Fibroblast of pulmonary artery (primary cell): ENCODE measurements around the gene GOLGA8H.
"Not testable (repeated sequence)": the region's sequence is repeated elsewhere in the genome, so short reads cannot be mapped to it uniquely, and the experiment has no call there.

ENCODE experiments used
- DNase-seq: peaks from one replicate; pipeline ENCODE4 v3.0.0-alpha.2; 2010; ENCODE audit warnings: low read depth
- H3K4me3 ChIP-seq: replicated peaks from 2 replicates; pipeline ENCODE4 v1.5.1; 2011; ENCODE audit warnings: low read depth, mild to moderate bottlenecking, control low read depth, low read length, moderate library complexity
- TF ChIP-seq, protein P1 (sequence below): IDR thresholded peaks from 2 replicates; pipeline ENCODE4 v1.5.1; 2011; ENCODE audit warnings: mild to moderate bottlenecking, control low read depth, low read length, inconsistent platforms; ENCODE audit errors: missing control alignments

The GOLGA8H gene, protein sequence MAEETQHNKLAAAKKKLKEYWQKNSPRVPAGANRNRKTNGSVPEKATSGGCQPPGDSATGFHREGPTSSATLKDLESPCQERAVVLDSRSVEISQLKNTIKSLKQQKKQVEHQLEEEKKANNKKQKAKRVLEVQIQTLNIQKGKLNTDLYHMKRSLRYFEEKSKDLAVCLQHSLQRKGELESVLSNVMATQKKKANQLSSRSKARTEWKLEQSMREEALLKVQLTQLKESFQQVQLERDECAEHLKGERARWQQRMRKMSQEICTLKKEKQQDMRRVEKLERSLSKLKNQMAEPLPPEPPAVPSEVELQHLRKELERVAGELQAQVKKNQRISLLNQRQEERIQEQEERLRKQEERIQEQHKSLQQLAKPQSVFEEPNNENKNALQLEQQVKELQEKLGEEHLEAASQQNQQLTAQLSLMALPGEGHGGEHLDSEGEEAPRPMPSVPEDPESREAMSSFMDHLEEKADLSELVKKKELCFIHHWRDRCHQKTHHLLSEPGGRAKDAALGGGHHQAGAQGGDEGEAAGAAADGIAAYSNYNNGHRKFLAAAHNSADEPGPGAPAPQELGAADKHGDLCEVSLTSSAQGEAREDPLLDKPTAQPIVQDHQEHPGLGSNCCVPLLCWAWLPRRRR

DNA sequence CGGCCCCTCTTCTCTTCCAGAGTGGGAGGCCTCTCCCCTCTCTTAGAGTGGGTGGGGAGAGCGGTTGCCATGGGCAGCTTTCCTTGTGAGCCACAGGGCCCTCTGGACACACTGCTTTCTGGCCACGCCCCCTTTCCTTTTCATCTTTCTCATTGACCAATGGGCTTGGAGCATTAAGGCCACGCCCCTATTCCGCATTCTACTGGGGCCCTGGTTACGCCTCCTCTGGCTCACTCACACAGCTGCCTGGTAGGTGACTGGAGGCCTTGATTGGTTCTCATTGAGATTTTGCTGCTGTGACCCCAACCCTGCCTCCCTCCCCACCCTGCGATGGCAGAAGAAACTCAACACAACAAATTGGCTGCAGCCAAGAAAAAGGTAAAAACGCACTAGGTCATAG, at the start of gene GOLGA8H:
Gene GOLGA8H, plus strand, starts transcription at position 233 of the 400 bp plus-strand sequence. Its CDS starts 98 bp downstream, at position 331.
- not testable (repeated sequence) for DNase-seq, H3K4me3 ChIP-seq

DNA sequence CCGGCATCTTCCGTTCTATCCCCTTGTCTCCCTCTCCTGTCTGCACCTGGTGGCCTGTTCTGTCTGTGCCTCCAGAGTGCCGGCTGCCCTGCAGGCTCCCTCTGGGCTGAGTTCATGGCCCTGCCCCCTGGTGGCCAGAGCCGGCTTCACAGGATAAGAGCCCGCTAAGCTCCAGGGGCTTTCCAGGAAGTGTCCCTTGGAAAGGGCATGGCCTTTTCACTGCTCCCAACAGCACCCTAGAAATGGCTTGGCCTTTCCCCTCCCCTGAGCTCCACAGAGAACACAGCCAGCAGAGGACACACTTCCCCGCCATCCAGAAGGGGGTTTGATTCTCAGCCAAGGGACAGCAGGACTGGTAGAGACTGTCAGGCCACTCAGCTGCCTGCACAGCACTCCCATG, 36.9 kb upstream of the GOLGA8H start:
- H3K4me3 ChIP-seq, DNase-seq: not testable (repeated sequence)

DNA sequence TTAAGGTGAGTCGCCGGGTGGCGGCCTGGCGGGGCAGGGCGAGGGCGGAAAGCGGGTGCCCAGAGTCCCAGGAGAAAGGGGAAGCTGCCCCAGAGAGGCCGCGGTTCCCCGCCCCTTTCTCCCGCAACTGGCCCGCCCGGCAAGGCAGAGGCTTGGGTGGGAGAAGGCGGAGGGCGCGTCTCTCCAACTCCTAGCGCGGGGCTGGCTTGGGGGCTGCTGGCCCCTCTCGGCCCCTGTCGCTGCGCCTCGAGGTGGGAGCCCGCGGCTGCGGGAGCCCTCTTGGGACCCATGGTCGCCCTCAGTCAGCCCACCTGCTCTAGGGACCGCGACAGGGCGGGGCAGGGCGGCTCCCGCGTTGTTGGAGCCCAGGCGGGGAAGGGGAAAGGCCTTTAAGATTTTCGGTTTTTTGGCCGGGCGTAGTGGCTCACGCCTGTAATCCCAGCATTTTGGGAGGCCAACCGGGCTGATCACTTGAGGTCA, 30.8 kb upstream of the GOLGA8H start:
- DNase-seq: not testable (repeated sequence)
- H3K4me3 ChIP-seq: peak overlapping the region; percentile 27

DNA sequence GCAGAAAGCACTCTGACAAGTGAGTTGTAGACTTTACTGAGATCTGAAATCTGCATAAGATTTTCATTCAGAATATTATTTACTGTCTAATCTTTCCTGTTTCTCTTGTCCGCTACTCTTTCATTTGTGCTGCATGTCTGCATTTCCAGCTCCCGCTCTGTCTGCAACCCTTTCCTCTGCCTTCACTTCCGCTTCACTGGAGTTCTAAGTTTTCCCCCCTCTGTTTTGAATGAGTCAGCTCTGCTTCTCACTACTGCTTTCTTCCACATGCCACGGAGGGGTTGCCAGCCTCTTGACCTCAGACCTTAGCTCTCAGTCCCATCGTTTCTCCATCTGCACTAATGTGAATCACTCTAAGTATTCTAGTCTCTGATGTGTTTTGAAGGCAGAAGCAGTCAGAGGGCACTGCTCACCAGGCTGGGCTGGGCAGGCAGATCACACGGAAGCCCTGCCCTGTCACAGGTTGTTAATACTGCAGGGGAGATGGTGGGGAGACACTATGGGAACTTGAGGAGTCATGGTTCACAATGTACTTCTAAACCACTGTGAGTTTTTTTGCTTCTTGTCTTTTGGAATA, 24.3 kb upstream of the GOLGA8H start:
- not testable (repeated sequence) for DNase-seq, H3K4me3 ChIP-seq

DNA sequence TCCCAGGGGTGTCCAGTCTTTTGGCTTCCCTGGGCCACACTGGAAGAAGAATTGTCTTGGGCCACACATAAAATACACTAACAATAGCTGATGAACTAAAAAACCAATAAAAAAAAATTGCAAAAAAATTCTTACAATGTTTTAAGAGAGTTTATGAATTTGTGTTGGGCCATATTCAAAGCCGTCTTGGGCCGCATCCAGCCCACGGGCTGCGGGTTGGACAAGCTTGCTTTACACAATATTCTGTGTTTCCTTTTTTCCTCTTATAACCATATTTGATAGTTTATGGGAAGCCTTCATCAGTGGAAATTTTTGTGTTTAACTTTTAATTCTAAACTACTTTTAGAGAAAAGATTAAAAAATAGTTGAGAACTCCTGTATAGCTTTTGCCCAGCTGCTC, 23.1 kb upstream of the GOLGA8H start:
- not testable (repeated sequence) for H3K4me3 ChIP-seq, DNase-seq

DNA sequence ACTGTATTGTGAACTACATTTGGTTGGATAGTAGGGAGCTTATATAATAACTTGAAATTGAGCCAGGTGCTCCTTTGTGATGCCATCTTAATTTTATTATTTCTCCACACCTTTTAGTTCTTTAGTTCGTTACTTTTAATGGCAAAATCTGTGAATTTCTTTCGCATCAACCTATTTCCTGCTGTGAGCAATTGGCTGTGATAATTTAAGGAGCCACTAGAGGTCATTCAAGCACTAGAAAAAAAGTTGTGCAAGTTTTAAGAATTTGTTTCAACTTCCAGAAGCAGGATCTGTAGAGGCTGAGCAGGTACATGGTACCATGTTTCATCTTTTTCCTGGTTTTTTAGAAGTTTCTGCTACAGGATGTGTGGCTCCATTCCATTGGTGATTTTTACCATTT, 4.9 kb upstream of the GOLGA8H start:
- not testable (repeated sequence) for H3K4me3 ChIP-seq, DNase-seq

DNA sequence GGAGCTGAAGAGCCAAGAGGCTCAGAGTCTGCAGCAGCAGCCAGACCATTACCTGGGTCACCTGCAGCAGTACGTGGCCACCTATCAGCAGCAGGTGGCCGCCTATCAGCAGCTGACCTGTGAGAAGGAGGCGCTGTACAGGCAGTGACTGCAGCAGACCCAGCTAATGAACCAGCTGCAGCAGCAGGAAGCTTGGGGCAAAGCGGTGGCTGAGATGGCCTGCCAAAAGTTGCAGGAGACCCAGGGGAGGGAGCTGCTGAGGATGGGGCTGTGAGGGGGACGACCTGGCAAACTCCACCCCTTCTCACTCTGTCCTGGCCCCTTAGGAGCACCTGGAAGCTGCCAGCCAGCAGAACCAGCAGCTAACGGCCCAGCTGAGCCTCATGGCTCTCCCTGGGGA, 8.4 kb downstream of the GOLGA8H start:
- H3K4me3 ChIP-seq, DNase-seq: not testable (repeated sequence)

DNA sequence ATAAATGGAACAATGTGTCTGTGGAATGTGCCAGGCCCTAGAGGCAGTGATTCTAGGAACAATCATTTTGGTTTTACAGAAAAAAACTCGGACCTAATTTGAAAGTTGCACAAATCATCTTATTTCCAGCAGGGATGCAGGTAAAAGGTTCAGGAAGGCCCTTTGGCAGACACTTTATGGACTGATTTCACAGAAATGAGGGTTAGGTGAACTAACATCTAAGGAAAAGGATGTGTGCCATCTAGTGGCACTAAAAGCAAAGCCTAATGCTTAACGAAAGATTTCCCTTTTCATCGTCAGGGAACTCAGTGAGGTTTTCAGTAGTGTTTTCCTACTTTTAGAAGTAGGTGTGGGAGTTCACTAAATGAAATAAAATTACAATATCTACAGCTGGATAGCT, 17.5 kb downstream of the GOLGA8H start:
- DNase-seq: peak; percentile 14
- H3K4me3 ChIP-seq: not testable (repeated sequence)

DNA sequence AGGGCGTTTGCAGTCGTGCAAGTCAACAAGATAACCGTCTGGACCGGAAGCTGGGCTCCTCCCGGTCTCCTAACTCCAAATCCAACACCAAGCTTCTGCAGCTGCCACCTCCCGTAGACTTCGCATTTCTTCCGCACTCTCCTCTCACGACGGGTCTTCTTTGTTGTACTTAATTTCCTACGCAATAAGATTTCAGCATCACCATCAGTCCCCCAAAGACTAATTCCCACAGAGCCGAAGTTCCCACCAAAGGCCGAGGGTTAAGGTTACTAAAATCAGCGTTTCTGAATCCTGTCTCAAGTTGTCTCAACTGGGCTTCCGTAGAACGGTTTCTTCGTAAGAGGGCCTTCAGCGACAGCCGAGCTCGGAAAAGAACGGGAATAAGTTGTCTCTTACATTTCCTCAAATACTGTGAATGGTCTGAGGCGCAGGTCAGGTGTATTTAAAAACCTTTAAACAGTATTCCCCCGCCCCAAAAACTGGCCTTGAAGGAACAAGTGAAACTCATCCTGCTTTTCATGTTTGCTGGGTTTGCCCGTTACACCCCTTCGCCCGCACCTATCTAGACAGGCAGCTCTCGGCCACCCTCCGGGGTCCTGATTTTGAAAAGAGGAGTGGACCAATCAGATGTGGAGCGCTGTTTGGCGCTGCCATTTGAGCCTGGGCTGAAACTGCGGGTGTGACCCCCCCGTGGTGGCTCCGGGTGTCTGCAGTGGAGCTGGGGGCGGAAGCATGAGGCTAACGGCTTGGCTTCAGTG, 21.8 kb downstream of the GOLGA8H start, which contains the start of gene ARHGAP11B:
Gene ARHGAP11B, plus strand, starts transcription at position 693 of the 758 bp plus-strand sequence.
- DNase-seq: peak; percentile 97
- peak within 1 kb of the TSS; percentile 65 for H3K4me3 ChIP-seq

DNA sequence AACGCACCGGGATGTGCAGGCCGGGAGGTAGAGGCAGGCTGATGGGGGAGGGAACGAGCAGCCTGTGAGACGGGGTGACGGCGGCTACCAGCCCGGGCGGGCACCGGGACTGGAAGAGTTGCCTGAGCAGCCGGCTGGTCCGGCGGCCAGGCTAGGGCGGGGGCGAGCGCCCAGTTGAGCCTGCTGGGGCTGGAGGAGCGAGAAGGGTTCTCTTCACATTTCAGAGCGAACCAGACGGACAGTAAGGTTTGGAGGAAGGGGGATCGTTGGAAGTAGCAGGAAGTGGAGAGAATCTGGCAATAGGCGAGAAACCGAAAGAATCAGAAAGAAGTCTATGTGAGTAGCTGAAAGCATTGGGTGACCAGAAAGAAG, 22.4 kb downstream of the GOLGA8H start:
- not testable (repeated sequence) for DNase-seq

DNA sequence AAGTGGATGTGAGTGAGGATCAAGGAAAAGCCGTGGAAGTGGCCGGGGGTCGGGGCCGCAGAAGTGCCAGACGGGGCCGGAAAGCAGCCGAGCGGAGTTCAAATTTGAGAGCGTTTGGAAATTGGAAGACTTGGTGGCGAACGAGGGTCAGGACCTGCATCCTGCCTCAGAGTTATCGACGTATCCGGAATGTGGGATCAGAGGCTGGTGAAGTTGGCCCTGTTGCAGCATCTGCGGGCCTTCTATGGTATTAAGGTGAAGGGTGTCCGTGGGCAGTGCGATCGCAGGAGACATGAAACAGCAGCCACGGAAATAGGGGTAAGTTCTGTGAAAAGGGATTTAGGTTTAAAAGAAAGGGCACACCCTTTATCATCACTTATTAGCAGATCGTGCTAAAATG, 22.8 kb downstream of the GOLGA8H start:
- H3K4me3 ChIP-seq: peak overlapping the region; percentile 65
- not testable (repeated sequence) for DNase-seq

More for the DNA sequence above, 22.4 kb downstream of the GOLGA8H start:
- H3K4me3 ChIP-seq: peak overlapping the region; percentile 65

DNA sequence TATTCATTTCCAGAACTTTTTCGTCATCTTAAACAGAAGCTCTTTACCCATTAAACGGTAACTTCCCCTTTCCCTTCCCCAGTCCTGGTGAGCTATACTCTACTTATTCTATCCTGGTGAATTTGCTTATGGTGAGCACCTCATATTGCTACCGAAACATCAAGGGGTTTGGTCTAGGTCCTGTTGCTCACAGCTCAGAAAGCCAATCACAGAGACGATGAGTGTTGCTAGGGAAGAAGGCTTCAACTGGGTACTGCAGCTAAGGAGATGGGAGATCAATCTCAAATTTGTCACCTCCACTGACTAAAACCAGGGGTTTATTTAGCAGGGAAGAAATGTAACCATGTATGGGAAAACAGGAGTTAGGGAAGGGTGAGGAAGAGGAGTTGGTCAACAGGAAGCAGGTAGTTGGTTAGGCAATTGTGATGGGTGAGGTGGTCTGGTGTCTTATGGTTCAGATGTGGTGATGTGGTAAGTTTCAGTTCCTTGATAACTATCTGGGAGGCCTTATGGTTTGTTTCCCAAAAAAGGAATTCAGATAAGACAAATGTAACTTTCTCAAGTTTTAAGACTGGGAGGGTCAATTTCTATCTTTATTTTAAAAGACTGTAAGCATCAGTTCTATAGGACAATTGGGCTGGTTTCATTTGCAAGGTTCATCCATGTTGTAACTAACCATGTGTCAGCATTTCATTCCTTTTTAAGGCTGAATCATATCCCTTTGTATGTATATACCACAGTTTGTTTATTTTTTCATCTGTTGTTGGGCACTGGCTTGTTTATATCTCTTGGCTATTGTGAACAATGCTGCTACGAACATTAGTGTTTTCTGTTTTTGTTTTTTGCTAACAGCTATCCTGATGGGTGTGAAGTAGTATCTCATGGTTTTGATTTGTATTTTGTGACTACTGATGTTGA, 46.4 kb downstream of the GOLGA8H start:
- no peak overlapping the region for H3K4me3 ChIP-seq
- peak; percentile 16 for DNase-seq
- TF ChIP-seq, protein P1, sequence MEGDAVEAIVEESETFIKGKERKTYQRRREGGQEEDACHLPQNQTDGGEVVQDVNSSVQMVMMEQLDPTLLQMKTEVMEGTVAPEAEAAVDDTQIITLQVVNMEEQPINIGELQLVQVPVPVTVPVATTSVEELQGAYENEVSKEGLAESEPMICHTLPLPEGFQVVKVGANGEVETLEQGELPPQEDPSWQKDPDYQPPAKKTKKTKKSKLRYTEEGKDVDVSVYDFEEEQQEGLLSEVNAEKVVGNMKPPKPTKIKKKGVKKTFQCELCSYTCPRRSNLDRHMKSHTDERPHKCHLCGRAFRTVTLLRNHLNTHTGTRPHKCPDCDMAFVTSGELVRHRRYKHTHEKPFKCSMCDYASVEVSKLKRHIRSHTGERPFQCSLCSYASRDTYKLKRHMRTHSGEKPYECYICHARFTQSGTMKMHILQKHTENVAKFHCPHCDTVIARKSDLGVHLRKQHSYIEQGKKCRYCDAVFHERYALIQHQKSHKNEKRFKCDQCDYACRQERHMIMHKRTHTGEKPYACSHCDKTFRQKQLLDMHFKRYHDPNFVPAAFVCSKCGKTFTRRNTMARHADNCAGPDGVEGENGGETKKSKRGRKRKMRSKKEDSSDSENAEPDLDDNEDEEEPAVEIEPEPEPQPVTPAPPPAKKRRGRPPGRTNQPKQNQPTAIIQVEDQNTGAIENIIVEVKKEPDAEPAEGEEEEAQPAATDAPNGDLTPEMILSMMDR: no peak
